Ecto neural progenitor cell (in vitro differentiated cells): Measurements from ENCODE around the gene SAT2.
"Not testable (repeated sequence)": the region's sequence is repeated elsewhere in the genome, so short reads cannot be mapped to it uniquely, and the experiment has no call there.

ENCODE experiments used
- DNase-seq: peaks from one replicate; pipeline ENCODE4 v3.0.0-alpha.2; 2018; ENCODE audit warnings: low spot score

Gene SAT2

GRCh38 chr17:7633093-7633492, 5.5 kb upstream of the SAT2 start:
- DNase-seq, result no peak

- DNase-seq, result no peak
Measured at GRCh38 chr17:7632492-7632894, 4.9 kb upstream of the SAT2 start.

- no peak for DNase-seq
Measured at GRCh38 chr17:7631398-7632380, 4.1 kb upstream of the SAT2 start.

- no peak for DNase-seq
Measured at GRCh38 chr17:7629939-7630571, 2.4 kb upstream of the SAT2 start, which contains the start of gene SHBG. TSS of gene SHBG (plus strand) at chr17:7630135. CDS start at chr17:7630173, 38 bp downstream.

- no peak for DNase-seq
Measured at GRCh38 chr17:7626956-7627249, 718 bp downstream of the SAT2 start.

GRCh38 chr17:7626307-7626706, 1.3 kb downstream of the SAT2 start:
- no peak for DNase-seq

GRCh38 chr17:7625749-7626148, 1.9 kb downstream of the SAT2 start:
- DNase-seq, result not testable (repeated sequence)

- no peak for DNase-seq
Measured at GRCh38 chr17:7623661-7624060, 4.0 kb downstream of the SAT2 start.

GRCh38 chr17:7620835-7621234, 6.8 kb downstream of the SAT2 start:
- DNase-seq, result no peak

- DNase-seq, result no peak
Measured at GRCh38 chr17:7618608-7619007, 9.0 kb downstream of the SAT2 start.

- DNase-seq, result no peak
Measured at GRCh38 chr17:7615265-7615747, 12.3 kb downstream of the SAT2 start.

GRCh38 chr17:7614425-7615264, 13.0 kb downstream of the SAT2 start, which contains the start of gene FXR2:
TSS of gene FXR2 (minus strand) at chr17:7614897. CDS start at chr17:7614532, 365 bp downstream.
- DNase-seq, result peak; percentile 100

GRCh38 chr17:7613769-7614424, 13.7 kb downstream of the SAT2 start:
- DNase-seq, result no peak

- DNase-seq, result no peak
Measured at GRCh38 chr17:7612294-7612640, 15.4 kb downstream of the SAT2 start.

GRCh38 chr17:7611635-7612293, 15.9 kb downstream of the SAT2 start:
- no peak for DNase-seq

GRCh38 chr17:7610641-7611040, 17.0 kb downstream of the SAT2 start:
- no peak for DNase-seq

GRCh38 chr17:7606280-7606679, 21.3 kb downstream of the SAT2 start:
- DNase-seq, result no peak

- not testable (repeated sequence) for DNase-seq
Measured at GRCh38 chr17:7597561-7597960, 30.1 kb downstream of the SAT2 start.

- no peak for DNase-seq
Measured at GRCh38 chr17:7593296-7593695, 34.3 kb downstream of the SAT2 start.

- no peak for DNase-seq
Measured at GRCh38 chr17:7592422-7593021, 35.1 kb downstream of the SAT2 start.

GRCh38 chr17:7591596-7591995, 36.0 kb downstream of the SAT2 start:
- DNase-seq, result no peak
